Measurements from ENCODE around the gene DUOX1. TPM values are rescaled to one million over a fixed set of nuclear protein-coding genes. Genes with fewer than 3 reads are reported as not detected.
A peak's percentile ranks its signal among the peaks of the same experiment; 100 is the strongest.

DUOX1 gene
- total RNA-seq, 1 donor from 2014 or later, result not detected

- FAIRE-seq, result no peak
- DNase-seq (ENCODE audit: low spot score in 2 of 2), result peak in 1 of 2 donors; percentile 12
Measured at GRCh38 chr15:45185069-45185779, 55.4 kb downstream of the DUOX1 start.

- FAIRE-seq (no peak), DNase-seq (ENCODE audit: low spot score in 2 of 2) (peak in 1 of 2 donors; percentile 14)
Measured at GRCh38 chr15:45185903-45186770, 56.3 kb downstream of the DUOX1 start.

- FAIRE-seq (no peak), DNase-seq (ENCODE audit: low spot score in 2 of 2) (peak in 1 of 2 donors; percentile 23)
Measured at GRCh38 chr15:45186771-45187577, 57.2 kb downstream of the DUOX1 start.

GRCh38 chr15:45187578-45187893 lies 57.7 kb downstream of the DUOX1 start:
- DNase-seq (ENCODE audit: low spot score in 2 of 2) (no peak), FAIRE-seq (no peak)

- FAIRE-seq, result no peak
- DNase-seq (ENCODE audit: low spot score in 2 of 2), result peak; percentile 77 to 82
Measured at GRCh38 chr15:45187894-45188830, 58.4 kb downstream of the DUOX1 start, which contains the start of gene SHF. Gene SHF, minus strand, starts transcription at chr15:45187966. Its CDS starts 15 bp downstream, at chr15:45187951.

GRCh38 chr15:45197512-45197911 lies 67.7 kb downstream of the DUOX1 start:
- DNase-seq (ENCODE audit: low spot score in 2 of 2) (no peak), FAIRE-seq (no peak)

- FAIRE-seq, result peak; percentile 30
- peak; percentile 66 to 71 for DNase-seq (ENCODE audit: low spot score in 2 of 2)
Measured at GRCh38 chr15:45198337-45199135, 68.7 kb downstream of the DUOX1 start.

- FAIRE-seq, result no peak
- DNase-seq (ENCODE audit: low spot score in 2 of 2), result no peak
Measured at GRCh38 chr15:45199136-45199810, 69.5 kb downstream of the DUOX1 start.

GRCh38 chr15:45200001-45200798 lies 70.4 kb downstream of the DUOX1 start:
- peak; percentile 58 for FAIRE-seq
- peak; percentile 72 to 75 for DNase-seq (ENCODE audit: low spot score in 2 of 2)

GRCh38 chr15:45200799-45201556 lies 71.2 kb downstream of the DUOX1 start:
- FAIRE-seq, result no peak

GRCh38 chr15:45201557-45201859 lies 71.7 kb downstream of the DUOX1 start:
- FAIRE-seq (no peak), DNase-seq (ENCODE audit: low spot score in 2 of 2) (no peak)

More at GRCh38 chr15:45200799-45201556, 71.2 kb downstream of the DUOX1 start:
- peak in 1 of 2 donors; percentile 46 for DNase-seq (ENCODE audit: low spot score in 2 of 2)

GRCh38 chr15:45201869-45202268 lies 72.1 kb downstream of the DUOX1 start:
- FAIRE-seq, result no peak
- no peak for DNase-seq (ENCODE audit: low spot score in 2 of 2)

GRCh38 chr15:45203182-45203581 lies 73.4 kb downstream of the DUOX1 start:
- no peak for FAIRE-seq
- DNase-seq (ENCODE audit: low spot score in 2 of 2), result no peak

GRCh38 chr15:45205192-45205591 lies 75.4 kb downstream of the DUOX1 start:
- FAIRE-seq, result no peak
- DNase-seq (ENCODE audit: low spot score in 2 of 2), result no peak

GRCh38 chr15:45212493-45212892 lies 82.7 kb downstream of the DUOX1 start:
- DNase-seq (ENCODE audit: low spot score in 2 of 2), result no peak
- FAIRE-seq, result no peak

Measured in frontal cortex (tissue), 4 donors.